HG02943 (cell line): Measurements from ENCODE around the gene BAIAP3.

Experiments used
- ATAC-seq: cut with Tn5 transposase; IDR thresholded peaks from one replicate; pipeline ENCODE4 v1.9.1; 2021; ENCODE audit warnings: mild to moderate bottlenecking, low read depth, moderate library complexity; ENCODE audit not compliant: unreplicated experiment

Gene BAIAP3

DNA sequence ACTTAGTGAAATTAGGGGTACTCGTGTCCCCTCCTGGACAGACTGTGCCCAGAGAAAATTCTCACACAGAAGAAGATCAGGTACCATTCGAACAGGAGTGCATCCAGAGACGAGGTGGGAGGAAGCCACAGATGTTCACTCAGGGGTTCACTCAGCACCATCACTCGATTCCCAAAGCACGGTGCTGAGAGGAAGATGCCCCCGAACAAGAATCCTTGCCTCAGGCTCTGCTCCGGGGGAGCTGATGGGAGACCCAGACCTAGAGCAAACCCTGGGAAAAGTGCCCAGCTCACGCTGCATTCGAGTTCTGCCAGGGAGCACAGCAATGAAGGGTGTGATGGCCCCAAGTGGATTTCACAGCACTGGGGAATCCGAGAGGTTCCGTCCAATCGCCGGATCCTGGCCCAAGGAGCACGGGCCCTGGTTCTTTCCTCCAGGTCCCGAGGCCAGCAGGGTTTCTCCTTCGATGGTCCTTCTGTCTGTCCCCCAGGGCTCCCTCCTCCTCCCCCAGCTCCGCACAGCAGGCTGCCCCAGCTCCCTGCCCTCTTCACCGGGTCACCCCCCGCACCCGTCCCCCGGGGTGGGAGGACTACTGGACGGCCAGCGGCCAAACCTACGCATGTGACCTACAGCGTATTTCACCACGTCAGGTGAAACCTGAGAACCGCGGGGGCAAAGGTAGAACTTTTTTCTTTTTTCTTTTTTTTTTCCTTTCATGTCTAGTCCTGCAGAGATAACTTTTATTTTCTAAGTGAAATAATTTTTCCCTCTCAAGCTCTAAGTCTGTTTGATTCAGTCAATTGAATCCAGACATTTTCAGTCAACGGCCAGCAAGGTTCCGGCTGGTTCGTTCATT lies 34.2 kb upstream of the BAIAP3 start:
- ATAC-seq = no peak

DNA sequence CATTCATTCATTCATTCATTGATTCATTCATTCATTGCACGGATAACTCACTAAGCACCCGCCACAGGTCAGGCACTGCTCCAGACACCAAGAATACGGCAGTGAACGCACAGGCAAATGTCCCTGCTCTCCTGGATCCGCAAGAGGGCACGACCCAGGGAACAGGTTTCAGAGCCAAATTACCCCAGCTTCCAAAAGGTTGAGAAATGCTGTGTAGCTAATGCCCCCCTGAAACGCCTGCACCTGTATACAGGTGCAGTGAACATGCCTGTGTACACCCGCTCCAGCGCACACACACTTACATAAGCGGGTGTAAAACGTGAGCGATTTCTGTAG lies 33.6 kb upstream of the BAIAP3 start:
- ATAC-seq = no peak

DNA sequence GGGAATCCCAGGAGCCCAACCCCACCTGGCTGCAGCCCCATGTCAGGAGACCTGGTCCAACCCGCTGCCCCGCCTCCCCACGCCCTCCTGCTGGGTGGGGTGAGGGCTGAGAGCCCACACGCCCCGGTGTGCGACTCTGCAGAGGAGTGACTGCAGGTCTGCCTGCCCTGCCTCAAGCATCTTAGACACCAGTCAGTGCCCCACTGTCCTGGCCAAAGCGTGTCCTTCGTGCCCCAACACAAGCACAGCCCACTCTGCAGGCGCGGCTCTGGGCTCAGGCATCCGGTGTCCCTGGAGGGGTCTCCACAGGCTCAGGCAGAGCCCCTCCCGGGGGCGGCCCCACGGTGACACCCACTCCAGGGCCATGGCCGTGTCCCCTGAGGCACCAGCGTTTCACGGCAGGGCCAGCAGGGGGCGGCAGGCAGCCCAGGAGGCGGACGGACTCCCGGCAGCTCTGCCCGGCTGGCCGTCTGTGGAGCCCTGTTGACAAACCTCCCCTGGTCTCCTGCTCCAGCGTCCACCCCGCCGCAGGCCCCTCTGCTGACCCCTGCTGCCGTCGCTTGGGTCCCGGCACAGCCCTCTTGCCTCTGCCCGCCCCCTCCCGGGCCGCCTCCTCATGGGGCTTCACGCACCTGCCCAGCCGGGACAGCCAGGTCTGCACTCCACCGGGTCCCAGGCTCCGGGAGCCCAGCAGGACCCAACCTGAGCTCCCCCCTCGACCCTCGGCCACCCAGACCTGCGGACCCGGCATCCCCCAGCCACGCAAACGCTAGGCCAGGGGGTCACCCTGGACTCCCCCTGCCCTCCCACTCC lies 32.6 kb upstream of the BAIAP3 start:
- ATAC-seq = no peak

- ATAC-seq = no peak
These were observed 31.9 kb upstream of the BAIAP3 start for GRCh38 chr16:1301562-1301961.

- ATAC-seq = no peak
These were observed 27.6 kb upstream of the BAIAP3 start for GRCh38 chr16:1305823-1306222.

GRCh38 chr16:1306334-1306733 lies 27.1 kb upstream of the BAIAP3 start:
- no peak for ATAC-seq

- peak; percentile 13 for ATAC-seq
These were observed 25.1 kb upstream of the BAIAP3 start for GRCh38 chr16:1308036-1308976.

- peak; percentile 63 for ATAC-seq
These were observed 24.2 kb upstream of the BAIAP3 start, which contains the start of gene UBE2I for GRCh38 chr16:1308977-1309885. TSS of gene UBE2I (plus strand) at chr16:1309636. CDS start at chr16:1314031, 4,395 bp downstream.

DNA sequence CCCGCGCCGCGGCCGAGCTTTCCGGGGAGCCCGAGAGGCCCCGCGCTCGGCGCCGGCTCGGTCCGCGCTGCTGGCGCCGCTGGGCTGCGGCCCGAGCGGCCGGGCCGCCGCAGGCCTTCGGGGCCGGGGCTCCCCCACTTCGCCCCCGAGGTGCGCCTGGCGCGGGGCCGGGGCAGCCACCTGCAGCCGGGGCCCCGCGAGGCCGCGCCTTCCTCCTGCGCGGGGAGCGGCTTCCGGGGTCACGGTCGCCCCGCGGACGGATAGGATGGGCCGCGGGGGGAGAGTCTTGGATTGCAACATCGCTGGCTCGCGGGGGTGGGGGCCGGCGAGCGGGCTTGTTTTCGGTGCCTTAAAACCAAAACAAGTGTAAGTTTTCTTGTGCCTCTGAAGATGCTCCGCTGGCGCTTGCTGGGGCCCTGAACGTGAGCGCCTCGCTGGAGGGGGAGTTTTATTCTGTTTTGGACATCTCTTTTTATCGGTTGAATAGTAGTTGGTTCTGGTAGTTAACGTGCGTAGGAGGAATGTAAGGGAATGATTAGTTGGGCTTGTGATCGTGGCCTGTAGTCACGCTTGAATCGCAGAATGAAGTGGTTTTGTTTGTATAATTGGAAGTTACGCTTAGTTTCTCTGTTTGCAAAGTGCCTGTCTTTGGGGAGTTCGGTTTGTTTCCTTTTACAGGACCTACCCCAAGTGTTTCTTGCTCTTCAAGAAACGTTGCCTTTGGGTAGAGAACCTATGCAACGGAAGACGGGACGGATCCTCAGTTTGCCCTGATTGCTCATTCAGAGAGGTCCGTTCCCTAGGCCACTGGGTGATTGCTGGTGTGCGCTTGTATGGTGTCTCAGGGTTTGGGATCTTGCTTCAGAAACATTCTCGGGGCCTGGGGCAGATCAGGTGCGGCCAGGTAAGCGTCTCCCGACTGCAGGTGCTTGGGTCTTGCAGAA lies 23.3 kb upstream of the BAIAP3 start:
- no peak for ATAC-seq

GRCh38 chr16:1310832-1311200 lies 22.6 kb upstream of the BAIAP3 start:
- no peak for ATAC-seq

- no peak for ATAC-seq
These were observed 22.2 kb upstream of the BAIAP3 start for GRCh38 chr16:1311212-1311737.

GRCh38 chr16:1311738-1312466 lies 21.5 kb upstream of the BAIAP3 start:
- ATAC-seq = no peak

- no peak for ATAC-seq
These were observed 21.0 kb upstream of the BAIAP3 start for GRCh38 chr16:1312467-1312816.

- ATAC-seq = no peak
These were observed 20.5 kb upstream of the BAIAP3 start for GRCh38 chr16:1312903-1313302.

GRCh38 chr16:1313721-1314369 lies 19.6 kb upstream of the BAIAP3 start:
- ATAC-seq = no peak

- no peak for ATAC-seq
These were observed 18.9 kb upstream of the BAIAP3 start for GRCh38 chr16:1314399-1315068.
